ENCODE measurements around the gene DEPP1. TPM values are rescaled to one million over a fixed set of nuclear protein-coding genes. Genes with fewer than 3 reads are reported as not detected.

The DEPP1 gene
- total and polyA plus RNA-seq, 2 of the 4 experiments (the other 2 are of a cell fraction) = 13.6 to 30.0 TPM

GRCh38 chr10:44937196-44938005 is 41.2 kb downstream of the DEPP1 start:
- peak overlapping the region; percentile 3; the same call in 1 of the 2 replicates for H2BK20ac ChIP-seq (ENCODE audit: low read depth, low read length)
- H4K5ac ChIP-seq (ENCODE audit: low read depth, low read length) = no peak overlapping the region
- no peaks in the 10 kb centered on the region for H3K36me3 ChIP-seq (ENCODE audit: control insufficient read depth, insufficient read depth, low read length)
- no peaks in the 10 kb centered on the region for H3K79me1 ChIP-seq (ENCODE audit: low read depth in 1 of 2, low read length in 2 of 2)
- no peak overlapping the region for H3K27ac ChIP-seq (ENCODE audit: insufficient read depth, low read length)
- no peak overlapping the region for H3K18ac ChIP-seq (ENCODE audit: low read depth, low read length)
- H2AK9ac ChIP-seq (replicated peaks; ENCODE audit: low read depth, low read length, poor library complexity) = no peak overlapping the region
- H3K14ac ChIP-seq (replicated peaks; ENCODE audit: low read depth, low read length) = no peak overlapping the region; the same call in 1 of the 2 replicates
- intact Hi-C loops (cut with micrococcal nuclease) (no loop called here), in situ Hi-C loops (cut with MboI; ENCODE audit: low sequenced_read_pairs) (no loop called here), dilution Hi-C loops (cut with HindIII; ENCODE audit: low sequenced_read_pairs, unreplicated experiment) (no loop called here)
- no peak overlapping the region for H4K91ac ChIP-seq (ENCODE audit: insufficient read depth, low read depth, low read length)
- H3K9ac ChIP-seq (ENCODE audit: low read depth, low read length) = no peak overlapping the region
- H4K8ac ChIP-seq (ENCODE audit: low read depth in 2 of 2, low read length in 2 of 2) = no peak overlapping the region
- no peak overlapping the region for H2AK5ac ChIP-seq (ENCODE audit: low read depth, low read length)
- H2BK120ac ChIP-seq (ENCODE audit: low read depth, low read length) = no peak overlapping the region
- peak; percentile 57 for DNase-seq
- H3K4ac ChIP-seq (ENCODE audit: low read depth, low read length) = no peak overlapping the region
- no peak overlapping the region for H2BK15ac ChIP-seq (ENCODE audit: low read depth, low read length)
- H3K4me2 ChIP-seq (ENCODE audit: low read depth, low read length) = no peak overlapping the region
- no peak overlapping the region for H3K23ac ChIP-seq (ENCODE audit: low read depth, low read length)
- H3K9me3 ChIP-seq (ENCODE audit: control insufficient read depth, insufficient read depth, low read length) = no peaks in the 10 kb centered on the region
- no peak overlapping the region for H2AFZ ChIP-seq (replicated peaks; ENCODE audit: low read length, poor library complexity)
- no peaks in the 10 kb centered on the region for H3K27me3 ChIP-seq (ENCODE audit: control insufficient read depth, insufficient read depth, low read length)
- TF ChIP-seq, protein P1, sequence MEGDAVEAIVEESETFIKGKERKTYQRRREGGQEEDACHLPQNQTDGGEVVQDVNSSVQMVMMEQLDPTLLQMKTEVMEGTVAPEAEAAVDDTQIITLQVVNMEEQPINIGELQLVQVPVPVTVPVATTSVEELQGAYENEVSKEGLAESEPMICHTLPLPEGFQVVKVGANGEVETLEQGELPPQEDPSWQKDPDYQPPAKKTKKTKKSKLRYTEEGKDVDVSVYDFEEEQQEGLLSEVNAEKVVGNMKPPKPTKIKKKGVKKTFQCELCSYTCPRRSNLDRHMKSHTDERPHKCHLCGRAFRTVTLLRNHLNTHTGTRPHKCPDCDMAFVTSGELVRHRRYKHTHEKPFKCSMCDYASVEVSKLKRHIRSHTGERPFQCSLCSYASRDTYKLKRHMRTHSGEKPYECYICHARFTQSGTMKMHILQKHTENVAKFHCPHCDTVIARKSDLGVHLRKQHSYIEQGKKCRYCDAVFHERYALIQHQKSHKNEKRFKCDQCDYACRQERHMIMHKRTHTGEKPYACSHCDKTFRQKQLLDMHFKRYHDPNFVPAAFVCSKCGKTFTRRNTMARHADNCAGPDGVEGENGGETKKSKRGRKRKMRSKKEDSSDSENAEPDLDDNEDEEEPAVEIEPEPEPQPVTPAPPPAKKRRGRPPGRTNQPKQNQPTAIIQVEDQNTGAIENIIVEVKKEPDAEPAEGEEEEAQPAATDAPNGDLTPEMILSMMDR (conservative IDR thresholded peaks at IDR 0.05; ENCODE audit: low read depth, low read length) = no peak
- TF ChIP-seq POLR2A (IDR thresholded peaks at IDR 0.05; ENCODE audit: low read depth, low read length) (no peak), MXI1 (IDR thresholded peaks at IDR 0.05; ENCODE audit: borderline replicate concordance, low read depth, low read length) (no peak), SMC3 (IDR thresholded peaks at IDR 0.05; ENCODE audit: low read depth, low read length) (no peak), BHLHE40 (IDR thresholded peaks at IDR 0.05; ENCODE audit: low read depth, low read length) (no peak), RAD21 (IDR thresholded peaks at IDR 0.05; ENCODE audit: low read length) (no peak), MAFK (IDR thresholded peaks at IDR 0.05; ENCODE audit: low read depth, low read length) (no peak), CHD1 (IDR thresholded peaks at IDR 0.05; ENCODE audit: low read depth, low read length) (no peak), CEBPB (IDR thresholded peaks at IDR 0.05; ENCODE audit: low read depth, low read length) (no peak), RCOR1 (IDR thresholded peaks at IDR 0.05; ENCODE audit: insufficient replicate concordance, low read length) (no peak), USF2 (IDR thresholded peaks at IDR 0.05; ENCODE audit: low read depth, low read length) (no peak; the same call in 1 of the 2 replicates), FOS (IDR thresholded peaks at IDR 0.05; ENCODE audit: low read depth, low read length) (no peak), MAZ (IDR thresholded peaks at IDR 0.05; ENCODE audit: borderline replicate concordance, low read depth, low read length) (no peak), RFX5 (IDR thresholded peaks at IDR 0.05; ENCODE audit: low read depth, low read length) (no peak)
- TF ChIP-seq, protein P2, sequence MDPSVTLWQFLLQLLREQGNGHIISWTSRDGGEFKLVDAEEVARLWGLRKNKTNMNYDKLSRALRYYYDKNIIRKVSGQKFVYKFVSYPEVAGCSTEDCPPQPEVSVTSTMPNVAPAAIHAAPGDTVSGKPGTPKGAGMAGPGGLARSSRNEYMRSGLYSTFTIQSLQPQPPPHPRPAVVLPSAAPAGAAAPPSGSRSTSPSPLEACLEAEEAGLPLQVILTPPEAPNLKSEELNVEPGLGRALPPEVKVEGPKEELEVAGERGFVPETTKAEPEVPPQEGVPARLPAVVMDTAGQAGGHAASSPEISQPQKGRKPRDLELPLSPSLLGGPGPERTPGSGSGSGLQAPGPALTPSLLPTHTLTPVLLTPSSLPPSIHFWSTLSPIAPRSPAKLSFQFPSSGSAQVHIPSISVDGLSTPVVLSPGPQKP (IDR thresholded peaks at IDR 0.05; ENCODE audit: borderline replicate concordance, low read depth, low read length) = no peak
- H3K9me1 ChIP-seq (ENCODE audit: insufficient read depth, low read length) = peaks cover 9% of the 10 kb centered on the region; the same call in 1 of the 2 replicates
- H4K20me1 ChIP-seq (ENCODE audit: insufficient read depth, low read length) = no peaks in the 10 kb centered on the region
- H3K4me1 ChIP-seq (ENCODE audit: control insufficient read depth, insufficient read depth, low read length) = peaks cover 15% of the 10 kb centered on the region
- no peak overlapping the region for H3K4me3 ChIP-seq (ENCODE audit: insufficient read depth, low read depth, low read length)
- H2BK5ac ChIP-seq (ENCODE audit: low read depth, low read length, poor library complexity, severe bottlenecking) = no peak overlapping the region
- no TSS peak for BruUV-seq (replicated peaks)
- H3K56ac ChIP-seq (ENCODE audit: extremely low read depth, insufficient read depth, low read length) = no peak overlapping the region
- CTCF ChIA-PET = no interaction called here
- no peak for ATAC-seq (ENCODE audit: low read depth)
- WGBS, 2 experiments (ENCODE audit: extremely low coverage in 2 of 2, insufficient read length in 1 of 2) = 86% methylated on average over 3 of the region's 9 CpGs; no CpG with 5 or more reads in 1 of the 2 experiments
- POLR2A ChIA-PET (ENCODE audit: unreplicated experiment) = no interaction called here

All from IMR-90 (cell line).